Measurements from ENCODE around the gene LDB2. TPM values are rescaled to one million over a fixed set of nuclear protein-coding genes. Genes with fewer than 3 reads are reported as not detected.

Gene LDB2
- total RNA-seq, 1 donor from 2014 or later: 3.1 TPM

DNA sequence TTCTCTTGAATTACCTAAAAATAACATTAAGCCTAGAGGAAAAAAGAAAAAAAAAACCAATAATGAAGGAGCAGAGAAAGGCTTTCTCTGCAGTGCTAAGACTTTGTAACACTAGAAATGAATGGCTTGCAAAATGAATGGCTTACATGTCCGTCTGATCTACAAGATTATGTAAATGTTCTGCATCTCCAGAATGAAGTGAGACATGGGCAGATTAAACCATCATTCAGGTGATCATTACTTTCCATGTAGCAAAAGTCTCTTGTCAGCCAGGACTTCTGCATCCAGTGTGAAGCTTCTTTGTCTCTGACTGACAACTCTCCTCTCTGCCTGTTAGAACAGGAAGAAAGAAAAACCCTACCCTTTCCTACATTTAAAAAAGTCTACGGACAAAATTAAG, 304.3 kb downstream of the LDB2 start:
- DNase-seq: no peak
- Mint-ChIP-seq H3K9me3 (ENCODE audit: unreplicated experiment) (no peaks in the 10 kb centered on the region), H3K4me1 (ENCODE audit: low read depth, unreplicated experiment) (peaks cover 36% of the 10 kb centered on the region), H3K27ac (ENCODE audit: unreplicated experiment) (peak overlapping the region; percentile 59), H3K27me3 (ENCODE audit: unreplicated experiment) (no peaks in the 10 kb centered on the region), H3K4me3 (ENCODE audit: unreplicated experiment) (no peak overlapping the region), H3K36me3 (ENCODE audit: unreplicated experiment) (no peaks in the 10 kb centered on the region)
- TF ChIP-seq, protein P1, sequence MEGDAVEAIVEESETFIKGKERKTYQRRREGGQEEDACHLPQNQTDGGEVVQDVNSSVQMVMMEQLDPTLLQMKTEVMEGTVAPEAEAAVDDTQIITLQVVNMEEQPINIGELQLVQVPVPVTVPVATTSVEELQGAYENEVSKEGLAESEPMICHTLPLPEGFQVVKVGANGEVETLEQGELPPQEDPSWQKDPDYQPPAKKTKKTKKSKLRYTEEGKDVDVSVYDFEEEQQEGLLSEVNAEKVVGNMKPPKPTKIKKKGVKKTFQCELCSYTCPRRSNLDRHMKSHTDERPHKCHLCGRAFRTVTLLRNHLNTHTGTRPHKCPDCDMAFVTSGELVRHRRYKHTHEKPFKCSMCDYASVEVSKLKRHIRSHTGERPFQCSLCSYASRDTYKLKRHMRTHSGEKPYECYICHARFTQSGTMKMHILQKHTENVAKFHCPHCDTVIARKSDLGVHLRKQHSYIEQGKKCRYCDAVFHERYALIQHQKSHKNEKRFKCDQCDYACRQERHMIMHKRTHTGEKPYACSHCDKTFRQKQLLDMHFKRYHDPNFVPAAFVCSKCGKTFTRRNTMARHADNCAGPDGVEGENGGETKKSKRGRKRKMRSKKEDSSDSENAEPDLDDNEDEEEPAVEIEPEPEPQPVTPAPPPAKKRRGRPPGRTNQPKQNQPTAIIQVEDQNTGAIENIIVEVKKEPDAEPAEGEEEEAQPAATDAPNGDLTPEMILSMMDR (IDR thresholded peaks at IDR 0.05; ENCODE audit: partially characterized antibody, unreplicated experiment): no peak

DNA sequence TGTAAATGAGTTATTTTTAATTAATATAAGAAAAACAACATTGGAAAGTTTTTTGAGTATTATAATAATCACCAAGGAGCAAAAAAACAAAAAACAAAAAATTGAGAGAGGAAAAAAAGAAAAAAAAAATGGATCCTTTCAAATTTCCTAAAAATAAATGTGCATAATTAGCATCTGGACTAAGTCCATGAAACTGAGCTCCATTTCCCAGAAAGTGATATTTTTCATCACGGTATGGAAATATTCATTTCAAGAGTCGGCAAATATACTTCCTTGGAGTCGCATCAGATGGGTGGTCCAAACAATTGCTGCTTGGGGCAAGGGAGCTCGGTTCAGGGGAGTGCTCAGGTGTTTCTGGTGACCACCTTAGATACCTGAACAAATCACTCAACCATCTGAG, 305.1 kb downstream of the LDB2 start:
- H3K27ac Mint-ChIP-seq (ENCODE audit: unreplicated experiment): peak overlapping the region; percentile 64
- no peak for DNase-seq
- H3K4me3 Mint-ChIP-seq (ENCODE audit: unreplicated experiment): no peak overlapping the region
- TF ChIP-seq, protein P1 (IDR thresholded peaks at IDR 0.05; ENCODE audit: partially characterized antibody, unreplicated experiment): no peak
- peaks cover 34% of the 10 kb centered on the region for H3K4me1 Mint-ChIP-seq (ENCODE audit: low read depth, unreplicated experiment)
- H3K27me3 Mint-ChIP-seq (ENCODE audit: unreplicated experiment): no peaks in the 10 kb centered on the region
- H3K36me3 Mint-ChIP-seq (ENCODE audit: unreplicated experiment): no peaks in the 10 kb centered on the region
- H3K9me3 Mint-ChIP-seq (ENCODE audit: unreplicated experiment): no peaks in the 10 kb centered on the region

DNA sequence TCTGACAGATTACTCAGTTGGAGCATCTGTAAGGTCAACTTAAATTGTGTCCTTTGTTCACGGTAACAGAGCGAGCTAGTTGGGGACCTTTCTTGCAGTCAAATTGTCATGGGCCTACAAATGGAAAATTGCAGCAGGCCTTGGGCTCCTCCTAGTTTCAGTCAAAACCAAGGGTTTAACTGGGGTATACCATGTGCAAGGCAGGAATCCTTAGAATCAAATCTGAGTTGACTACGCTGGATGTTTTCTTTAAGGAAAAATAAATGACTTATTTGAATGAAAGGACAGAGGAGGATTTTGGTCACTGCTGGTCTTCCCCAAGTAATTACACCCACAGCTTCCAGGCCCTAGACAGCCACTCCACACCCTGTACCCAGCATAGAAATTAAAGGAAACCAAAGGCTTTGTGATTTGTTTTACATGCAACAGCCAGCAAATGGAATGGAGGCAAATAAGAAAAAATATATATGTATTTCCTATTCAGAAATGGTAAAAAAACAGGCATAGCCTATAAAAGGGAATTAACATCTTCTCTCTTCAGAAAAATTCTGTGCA, 307.1 kb downstream of the LDB2 start:
- TF ChIP-seq, protein P1 (IDR thresholded peaks at IDR 0.05; ENCODE audit: partially characterized antibody, unreplicated experiment): no peak
- Mint-ChIP-seq H3K4me3 (ENCODE audit: unreplicated experiment) (peak overlapping the region; percentile 79), H3K27ac (ENCODE audit: unreplicated experiment) (peak overlapping the region; percentile 81), H3K36me3 (ENCODE audit: unreplicated experiment) (no peaks in the 10 kb centered on the region), H3K4me1 (ENCODE audit: low read depth, unreplicated experiment) (peaks cover 37% of the 10 kb centered on the region), H3K27me3 (ENCODE audit: unreplicated experiment) (no peaks in the 10 kb centered on the region), H3K9me3 (ENCODE audit: unreplicated experiment) (no peaks in the 10 kb centered on the region)
- DNase-seq: no peak

DNA sequence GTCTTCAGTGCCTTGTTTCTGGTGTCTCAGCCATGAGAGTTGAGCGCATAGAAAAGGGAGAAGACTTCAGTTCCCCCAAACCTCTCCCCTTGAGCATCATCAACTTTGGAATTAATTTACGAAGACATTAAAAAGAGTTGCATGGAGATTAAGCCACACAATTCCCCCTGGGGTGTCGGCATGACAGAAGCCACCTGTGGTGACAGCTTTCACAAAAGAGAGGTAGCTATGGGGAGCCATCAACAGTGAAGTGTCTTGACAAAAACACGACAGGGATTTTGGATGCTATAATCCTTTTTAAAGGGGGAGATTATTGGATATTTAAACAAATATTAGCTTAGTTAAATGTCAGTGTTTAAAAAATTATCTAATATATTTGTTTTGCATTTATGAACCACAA, 307.6 kb downstream of the LDB2 start:
- Mint-ChIP-seq H3K4me3 (ENCODE audit: unreplicated experiment) (no peak overlapping the region), H3K27ac (ENCODE audit: unreplicated experiment) (peak overlapping the region; percentile 81), H3K36me3 (ENCODE audit: unreplicated experiment) (no peaks in the 10 kb centered on the region), H3K9me3 (ENCODE audit: unreplicated experiment) (no peaks in the 10 kb centered on the region), H3K4me1 (ENCODE audit: low read depth, unreplicated experiment) (peaks cover 37% of the 10 kb centered on the region), H3K27me3 (ENCODE audit: unreplicated experiment) (no peaks in the 10 kb centered on the region)
- no peak for DNase-seq
- TF ChIP-seq, protein P1 (IDR thresholded peaks at IDR 0.05; ENCODE audit: partially characterized antibody, unreplicated experiment): no peak

DNA sequence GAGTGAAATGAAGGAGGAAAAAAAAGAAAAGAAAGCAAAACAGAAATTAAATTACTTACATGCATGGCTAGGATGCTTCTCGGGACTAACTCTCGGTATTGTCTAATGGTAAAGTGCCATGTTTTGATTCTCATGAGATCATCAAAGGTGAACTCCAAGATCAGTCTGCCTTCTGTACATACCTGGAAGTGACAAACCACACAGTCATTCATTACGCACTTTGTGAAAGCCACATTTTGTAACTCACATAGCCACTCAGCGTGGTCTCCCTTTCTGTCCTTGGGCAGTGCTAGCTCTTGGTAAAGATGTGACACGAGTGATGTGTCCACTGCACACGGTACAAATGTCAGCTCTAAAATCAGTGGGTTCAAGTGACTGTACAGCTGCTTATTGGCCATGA, 309.8 kb downstream of the LDB2 start:
- Mint-ChIP-seq H3K9me3 (ENCODE audit: unreplicated experiment) (no peaks in the 10 kb centered on the region), H3K27me3 (ENCODE audit: unreplicated experiment) (no peaks in the 10 kb centered on the region), H3K27ac (ENCODE audit: unreplicated experiment) (no peak overlapping the region), H3K4me3 (ENCODE audit: unreplicated experiment) (no peak overlapping the region), H3K36me3 (ENCODE audit: unreplicated experiment) (no peaks in the 10 kb centered on the region), H3K4me1 (ENCODE audit: low read depth, unreplicated experiment) (peaks cover 31% of the 10 kb centered on the region)
- TF ChIP-seq, protein P1 (IDR thresholded peaks at IDR 0.05; ENCODE audit: partially characterized antibody, unreplicated experiment): no peak
- no peak for DNase-seq

Data from glutamatergic neuron (in vitro differentiated cells).